CD4-positive, alpha-beta T cell treated with Interleukin-17A for 4 hours (primary cell): ENCODE measurements around the gene NOS1AP.

Experiments
- DNase-seq: peaks from one replicate; pipeline ENCODE4 v3.0.0-alpha.2; 2020; ENCODE audit warnings: mixed read lengths

The NOS1AP gene

DNA sequence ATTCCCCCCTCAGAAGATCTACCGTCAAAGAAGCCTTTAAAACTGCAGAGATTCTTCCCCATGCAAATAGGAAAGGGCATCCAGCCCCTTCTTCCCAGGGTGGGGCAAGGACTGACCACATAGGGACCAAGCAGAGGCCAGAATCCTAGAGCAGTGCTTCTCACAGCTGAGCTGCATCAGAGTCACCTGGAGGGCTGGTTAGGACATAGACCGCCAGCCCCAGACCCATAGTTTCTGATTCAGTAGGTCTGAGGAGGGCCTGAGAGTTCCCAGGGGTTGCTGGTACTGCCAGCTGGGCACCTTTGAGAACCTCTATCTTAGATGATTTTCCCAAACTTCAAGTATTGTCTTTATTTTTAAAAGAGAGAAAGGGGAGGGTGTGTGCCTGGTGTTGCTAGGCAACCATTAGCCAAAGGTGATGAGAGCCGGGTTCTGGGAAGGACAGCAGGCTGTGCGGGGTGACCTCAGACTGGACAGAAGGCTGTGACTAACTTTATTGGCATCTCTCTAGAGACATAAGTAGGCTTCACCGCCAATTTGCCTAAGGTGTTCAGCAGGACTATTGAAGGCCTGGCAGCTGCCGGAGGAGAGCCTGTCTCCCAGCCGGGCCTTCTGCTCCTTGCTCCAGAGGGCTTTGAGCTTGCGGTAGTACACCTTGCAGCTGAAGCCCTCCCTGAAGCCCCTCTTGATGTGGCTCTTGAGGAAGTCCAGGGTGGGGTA, 304.2 kb downstream of the NOS1AP start:
- no peak for DNase-seq

DNA sequence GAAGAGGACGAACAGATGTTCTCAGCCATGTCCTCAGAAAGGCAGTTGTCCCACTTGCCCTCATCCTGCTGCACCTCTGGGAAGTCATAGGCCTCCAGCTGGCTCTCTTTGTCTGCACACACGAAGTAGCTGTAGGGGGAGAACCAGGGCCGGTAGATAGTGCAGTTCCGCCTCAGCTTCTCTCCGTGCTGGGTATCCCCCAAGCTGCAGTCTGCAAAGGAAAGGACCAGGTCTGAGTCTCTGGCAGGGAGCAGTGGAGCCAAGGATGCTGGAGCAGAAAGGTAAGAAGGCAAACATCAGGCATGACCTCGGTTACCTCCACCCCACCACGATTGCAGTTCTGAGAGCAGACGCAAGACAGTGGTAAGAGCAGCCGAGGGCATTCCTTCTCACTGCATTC, 304.9 kb downstream of the NOS1AP start:
- no peak for DNase-seq

DNA sequence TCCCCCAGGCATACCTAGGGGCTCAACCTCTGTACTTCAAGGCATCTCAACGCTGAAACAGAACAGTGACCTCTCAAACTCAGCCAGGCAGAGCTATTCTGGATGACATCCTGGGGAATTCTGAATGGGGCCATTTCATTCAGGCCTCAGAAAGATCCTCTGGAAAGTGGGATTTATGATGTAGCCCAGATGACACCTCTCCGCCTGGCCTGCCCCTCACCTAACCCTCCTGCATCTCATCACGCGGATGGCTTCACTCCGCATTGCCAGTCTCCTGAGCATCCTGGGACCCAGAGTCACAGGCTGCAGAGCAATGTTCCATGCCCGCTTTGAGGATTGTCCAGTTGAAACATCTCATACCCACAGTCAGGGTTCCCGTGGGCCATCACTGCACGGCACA, 306.0 kb downstream of the NOS1AP start:
- no peak for DNase-seq

GRCh38 chr1:162376691-162377090, 307.2 kb downstream of the NOS1AP start, which contains the start of gene SPATA46:
SPATA46 (minus strand) TSS chr1:162376854; CDS start chr1:162376790, 64 bp downstream.
- no peak for DNase-seq

DNA sequence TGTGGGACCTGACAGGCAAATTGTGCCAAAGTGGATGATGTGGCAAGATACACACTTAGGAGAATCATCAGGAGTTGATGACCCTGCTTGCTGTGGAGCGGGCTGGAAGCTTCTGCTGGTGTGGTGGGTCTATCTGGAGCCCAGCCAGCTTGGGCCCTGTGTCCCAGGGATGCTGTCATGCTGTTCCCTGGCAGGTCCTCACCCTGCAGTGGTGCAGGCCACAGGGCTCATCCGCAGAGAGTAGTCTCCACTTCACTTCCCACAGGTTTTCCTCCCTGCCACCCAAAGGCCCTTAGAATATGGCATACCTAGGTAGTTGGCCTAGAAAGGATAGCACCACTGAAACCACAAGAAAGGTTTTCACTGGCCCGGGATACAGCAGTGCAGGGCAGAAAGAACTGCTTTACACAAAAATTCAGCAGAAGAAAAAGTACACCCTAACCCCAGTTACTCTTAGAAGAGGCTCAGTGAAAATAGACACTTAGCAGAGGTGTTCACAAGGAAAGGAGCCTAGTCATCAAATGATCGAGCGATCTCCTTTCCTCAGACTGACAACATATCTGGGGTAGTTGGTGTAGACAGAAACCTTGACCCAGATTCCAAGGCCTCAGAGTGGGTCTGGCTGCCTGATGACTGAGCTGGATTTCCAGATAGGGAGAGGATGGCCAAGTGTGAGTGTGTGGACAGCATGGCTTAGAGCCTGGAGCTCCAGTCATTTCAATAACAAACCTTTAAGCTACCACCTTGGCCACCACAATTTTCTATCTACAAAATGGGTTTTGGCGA, 310.8 kb downstream of the NOS1AP start:
- no peak for DNase-seq

GRCh38 chr1:162381383-162381782, 311.9 kb downstream of the NOS1AP start, which contains the start of gene C1orf226:
C1orf226 (plus strand) TSS chr1:162381728; CDS start chr1:162381902, 174 bp downstream.
- DNase-seq, result no peak

GRCh38 chr1:162381941-162382750, 312.7 kb downstream of the NOS1AP start:
- DNase-seq, result no peak

DNA sequence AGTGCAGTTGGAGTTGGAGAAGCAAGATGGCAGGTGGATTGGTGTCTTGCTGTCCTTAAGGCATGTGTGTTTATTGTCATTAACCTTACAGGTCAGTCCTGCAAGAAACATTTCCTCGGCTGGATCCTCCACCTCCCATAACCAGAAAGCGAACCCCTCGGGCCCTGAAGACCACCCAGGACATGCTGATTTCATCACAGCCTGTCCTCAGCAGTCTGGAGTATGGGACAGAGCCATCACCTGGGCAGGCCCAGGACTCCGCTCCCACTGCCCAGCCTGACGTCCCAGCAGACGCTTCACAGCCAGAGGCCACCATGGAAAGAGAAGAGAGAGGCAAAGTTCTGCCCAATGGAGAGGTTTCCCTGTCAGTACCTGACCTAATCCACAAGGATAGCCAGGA, 313.6 kb downstream of the NOS1AP start:
- DNase-seq, result no peak

DNA sequence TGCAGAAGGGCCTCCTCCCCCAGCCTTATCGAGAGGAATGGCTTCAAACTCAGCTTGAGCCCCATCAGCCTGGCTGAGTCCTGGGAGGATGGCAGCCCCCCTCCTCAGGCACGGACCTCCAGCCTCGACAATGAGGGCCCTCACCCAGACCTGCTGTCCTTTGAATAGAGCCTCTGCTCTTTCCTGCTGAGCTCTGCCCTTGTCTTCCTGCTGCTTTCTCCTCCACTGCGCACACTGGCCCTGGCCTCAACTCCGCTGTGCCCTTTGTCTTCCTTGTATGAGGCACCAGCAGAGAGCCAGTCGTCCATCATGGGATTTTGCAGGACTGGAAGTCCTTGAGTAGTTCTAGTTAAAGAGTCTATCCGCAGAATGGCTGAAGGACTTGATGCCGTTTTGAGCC, 314.0 kb downstream of the NOS1AP start:
- no peak for DNase-seq

GRCh38 chr1:162384116-162384515, 314.6 kb downstream of the NOS1AP start:
- DNase-seq, result no peak

GRCh38 chr1:162384601-162385279, 315.2 kb downstream of the NOS1AP start:
- DNase-seq, result no peak

DNA sequence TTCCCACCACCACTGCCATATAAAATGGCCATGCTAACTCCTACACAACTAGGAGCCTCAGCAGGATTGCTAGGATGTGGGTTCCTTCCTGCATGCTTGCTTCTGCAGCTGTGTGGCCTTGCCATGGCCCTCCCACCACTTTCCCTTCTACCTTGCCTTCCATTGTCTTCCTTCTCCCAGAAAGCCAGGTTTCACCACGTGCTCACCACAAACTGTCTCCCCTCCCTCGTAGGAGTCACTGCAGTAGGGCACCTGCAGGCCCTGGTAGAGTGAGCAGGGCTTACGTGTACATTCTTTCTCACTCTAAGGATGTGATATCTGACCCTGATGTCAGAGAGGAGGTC, 315.8 kb downstream of the NOS1AP start:
- DNase-seq, result no peak

DNA sequence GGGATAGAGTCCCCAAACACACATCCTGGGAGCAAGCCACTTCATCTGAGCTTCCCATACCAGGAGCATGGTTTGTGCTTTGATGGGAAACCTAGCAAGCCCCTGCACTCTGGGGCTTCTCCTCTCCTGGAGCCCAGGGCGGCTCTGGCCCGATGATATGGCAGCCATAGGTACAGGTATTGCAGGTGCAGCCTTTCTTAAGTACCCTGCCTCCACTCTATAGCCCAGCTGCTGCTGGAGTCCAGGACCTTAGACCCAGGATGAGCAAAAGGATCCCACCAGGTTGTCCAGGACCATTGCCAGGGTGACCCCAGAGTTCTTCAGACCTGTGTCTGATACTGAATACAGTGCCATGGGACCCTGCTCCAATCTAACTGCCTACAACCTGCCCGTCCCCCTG, 316.2 kb downstream of the NOS1AP start:
- DNase-seq, result no peak

DNA sequence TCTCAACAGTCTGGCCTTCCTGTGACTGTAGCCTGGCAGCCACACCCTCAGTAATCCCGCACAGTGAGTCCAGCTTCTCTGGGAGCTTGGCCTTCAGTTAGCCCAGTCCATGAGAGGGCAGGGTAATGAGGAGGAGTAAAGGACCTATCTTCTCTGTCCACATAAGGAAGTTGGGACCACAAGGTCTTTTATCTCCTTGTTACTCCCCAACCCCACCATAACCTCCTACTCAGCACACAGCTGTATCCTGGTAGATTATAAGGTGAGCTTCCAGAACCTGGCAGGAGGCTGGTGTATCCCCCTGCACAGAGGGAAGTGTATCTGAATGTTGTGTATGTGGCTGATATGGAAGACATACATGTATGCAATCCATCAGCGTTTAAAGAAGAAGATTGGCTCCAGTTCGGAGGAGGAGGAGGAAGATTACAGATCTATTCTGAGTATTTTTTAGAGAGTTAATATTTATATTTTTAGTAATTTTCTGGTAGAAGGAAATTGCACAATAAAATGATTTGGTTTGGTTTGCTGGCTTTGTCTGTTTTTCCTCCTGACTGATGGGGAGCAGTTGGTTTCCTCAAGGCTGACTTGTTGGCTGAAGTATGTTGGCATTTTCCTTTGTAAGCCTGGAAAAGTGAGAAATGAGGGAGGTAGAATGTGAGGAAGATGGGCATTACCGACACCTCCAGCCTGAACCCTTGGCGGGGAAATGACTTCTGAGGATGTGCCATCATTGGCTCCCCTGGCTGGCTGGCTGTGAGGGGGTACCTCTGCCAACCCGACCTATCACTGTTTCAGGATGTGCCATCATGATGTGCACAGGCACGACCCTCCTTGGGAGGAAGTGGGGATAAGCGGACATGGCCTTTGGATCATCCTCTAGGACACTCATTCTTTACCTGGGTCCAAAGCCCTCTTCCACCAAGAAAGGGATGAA, 317.1 kb downstream of the NOS1AP start:
- DNase-seq, result no peak

GRCh38 chr1:162387226-162388082, 318.0 kb downstream of the NOS1AP start:
- DNase-seq, result no peak

GRCh38 chr1:162388083-162388594, 318.6 kb downstream of the NOS1AP start:
- no peak for DNase-seq

DNA sequence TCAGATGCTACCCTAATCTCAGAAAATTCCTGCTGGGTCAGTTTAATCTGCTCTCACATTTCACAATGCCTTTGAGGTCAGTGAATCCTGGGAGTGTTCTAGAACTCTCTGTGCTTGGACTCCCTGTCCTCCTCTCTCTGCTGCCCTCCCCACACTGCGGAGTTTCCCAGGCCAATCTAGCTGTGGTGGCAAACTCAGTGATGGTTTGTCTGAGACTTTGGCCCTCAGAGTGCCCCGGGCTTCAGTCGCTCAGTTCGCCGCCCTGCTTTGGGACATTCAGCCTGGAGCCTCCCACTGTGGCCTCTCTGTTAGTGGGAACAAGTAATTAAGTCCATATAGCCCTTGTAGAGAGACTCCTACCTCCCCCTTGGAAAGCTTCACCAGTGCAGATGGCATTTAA, 319.1 kb downstream of the NOS1AP start:
- DNase-seq, result no peak

DNA sequence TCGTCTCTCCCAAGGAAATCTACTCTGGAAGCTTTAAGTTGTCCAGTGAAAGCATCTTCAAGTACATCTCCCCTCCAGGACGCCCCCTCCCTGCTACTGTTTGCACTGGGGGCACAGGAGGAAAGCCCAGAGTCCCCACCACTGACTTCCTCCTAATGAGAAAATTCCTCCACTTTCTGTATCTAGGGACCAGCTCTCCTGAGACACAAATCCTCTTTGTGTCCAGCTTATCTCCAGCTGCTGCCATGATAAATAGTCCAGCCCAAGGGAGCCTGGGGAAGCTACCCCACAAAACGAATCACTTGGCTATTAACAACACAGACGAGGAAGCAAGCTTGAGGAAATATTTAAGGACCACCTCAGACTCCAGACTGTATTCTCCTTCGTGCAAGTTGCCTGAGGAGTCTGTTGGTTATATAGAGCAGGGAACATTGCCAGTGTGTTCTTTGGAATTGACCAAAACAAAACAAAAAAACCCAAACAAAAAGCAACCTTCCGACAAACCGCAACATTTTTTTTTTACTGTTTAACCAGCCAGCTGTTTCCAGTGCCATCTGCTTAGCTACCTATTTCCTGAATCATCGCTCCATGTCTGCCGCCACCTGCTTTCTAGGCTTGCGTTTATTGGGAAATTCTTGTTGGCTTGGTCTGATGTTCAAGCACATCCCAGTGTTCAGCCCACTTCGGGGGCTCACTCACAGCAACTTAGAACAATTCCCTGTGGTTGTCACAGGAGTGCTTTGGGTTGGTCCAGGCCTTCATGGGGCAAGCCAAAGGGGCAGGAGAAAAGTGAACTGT, 319.7 kb downstream of the NOS1AP start:
- no peak for DNase-seq

DNA sequence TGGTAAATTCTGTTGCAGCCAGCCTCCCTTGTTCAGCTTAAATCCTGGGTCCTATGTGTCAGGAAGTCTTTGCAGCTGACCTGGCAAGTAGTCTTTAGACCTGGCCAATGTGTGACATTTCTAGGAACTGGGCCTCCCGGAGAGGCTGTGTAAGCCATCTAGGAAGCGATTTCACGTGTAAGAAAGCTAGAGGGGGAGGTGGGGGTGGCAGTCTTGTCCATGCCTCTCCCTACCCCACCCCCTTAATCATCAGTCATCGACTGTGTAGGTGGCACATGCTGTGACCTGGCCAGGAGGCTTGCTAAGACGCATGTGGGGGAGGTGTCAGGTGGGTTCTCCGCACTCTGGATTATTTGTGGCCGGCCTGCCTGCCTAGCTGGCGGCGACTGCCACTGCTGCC, 320.5 kb downstream of the NOS1AP start:
- DNase-seq, result no peak
